ENCODE results near the gene MBOAT2. TPM values are rescaled to one million over a fixed set of nuclear protein-coding genes. Genes with fewer than 3 reads are reported as not detected.

The MBOAT2 gene
- total RNA-seq, 4 donors from 2014 or later: 20.0 to 83.0 (median 30.3) TPM

GRCh38 chr2:8985561-8986326 lies 17.7 kb downstream of the MBOAT2 start:
- H3K36me3 ChIP-seq: no peaks in the 10 kb centered on the region
- no peaks in the 10 kb centered on the region for H3K27me3 ChIP-seq
- TF ChIP-seq CTCF (IDR thresholded peaks at IDR 0.05) (no peak), POLR2A (IDR thresholded peaks at IDR 0.05) (no peak)
- H3K27ac ChIP-seq: no peak overlapping the region
- H3K4me3 ChIP-seq: no peak overlapping the region
- H3K9me3 ChIP-seq: no peaks in the 10 kb centered on the region
- DNase-seq: no peak
- intact Hi-C loops (cut with DNase I; ENCODE audit: low total_unique reads): no loop called here
- H3K4me1 ChIP-seq: no peaks in the 10 kb centered on the region

- intact Hi-C loops (cut with DNase I; ENCODE audit: low total_unique reads): no loop called here
- Histone ChIP-seq H3K4me1 (no peaks in the 10 kb centered on the region), H3K27ac (no peak overlapping the region)
Observed at GRCh38 chr2:8984855-8985254, 18.6 kb downstream of the MBOAT2 start.

GRCh38 chr2:8984157-8984556 lies 19.3 kb downstream of the MBOAT2 start:
- Histone ChIP-seq H3K9me3 (no peaks in the 10 kb centered on the region), H3K36me3 (no peaks in the 10 kb centered on the region), H3K4me3 (no peak overlapping the region), H3K4me1 (no peaks in the 10 kb centered on the region), H3K27me3 (no peaks in the 10 kb centered on the region), H3K27ac (no peak overlapping the region)
- DNase-seq: no peak
- no peak for TF ChIP-seq CTCF (IDR thresholded peaks at IDR 0.05)
- intact Hi-C loops (cut with DNase I; ENCODE audit: low total_unique reads): no loop called here

More at GRCh38 chr2:8984855-8985254, 18.6 kb downstream of the MBOAT2 start:
- DNase-seq: no peak
- H3K27me3 ChIP-seq: no peaks in the 10 kb centered on the region
- H3K4me3 ChIP-seq: no peak overlapping the region
- no peak for TF ChIP-seq POLR2A (IDR thresholded peaks at IDR 0.05)
- no peak for TF ChIP-seq CTCF (IDR thresholded peaks at IDR 0.05)
- H3K9me3 ChIP-seq: no peaks in the 10 kb centered on the region
- no peaks in the 10 kb centered on the region for H3K36me3 ChIP-seq

GRCh38 chr2:8983571-8983970 lies 19.9 kb downstream of the MBOAT2 start:
- no peaks in the 10 kb centered on the region for H3K4me1 ChIP-seq
- no peak for DNase-seq
- H3K9me3 ChIP-seq: no peaks in the 10 kb centered on the region
- H3K27me3 ChIP-seq: no peaks in the 10 kb centered on the region
- no peaks in the 10 kb centered on the region for H3K36me3 ChIP-seq
- intact Hi-C loops (cut with DNase I; ENCODE audit: low total_unique reads): no loop called here
- TF ChIP-seq CTCF (IDR thresholded peaks at IDR 0.05): no peak
- TF ChIP-seq POLR2A (IDR thresholded peaks at IDR 0.05): no peak
- H3K27ac ChIP-seq: no peak overlapping the region
- no peak overlapping the region for H3K4me3 ChIP-seq

GRCh38 chr2:8981876-8982275 lies 21.6 kb downstream of the MBOAT2 start:
- no peak for TF ChIP-seq POLR2A (IDR thresholded peaks at IDR 0.05)
- no peak for TF ChIP-seq CTCF (IDR thresholded peaks at IDR 0.05)
- Histone ChIP-seq H3K4me3 (no peak overlapping the region), H3K36me3 (no peaks in the 10 kb centered on the region), H3K27me3 (no peaks in the 10 kb centered on the region), H3K27ac (no peak overlapping the region), H3K9me3 (no peaks in the 10 kb centered on the region), H3K4me1 (no peaks in the 10 kb centered on the region)
- DNase-seq: no peak
- intact Hi-C loops (cut with DNase I; ENCODE audit: low total_unique reads): no loop called here
